ENCODE measurements around the gene ERBB2. TPM values are rescaled to one million over a fixed set of nuclear protein-coding genes. Genes with fewer than 3 reads are reported as not detected.
A peak's percentile ranks its signal among the peaks of the same experiment; 100 is the strongest.

The ERBB2 gene
- total and polyA plus RNA-seq, 12 donors: 40.3 to 89.1 (median 66.1) TPM

- no peak for DNase-seq
Observed at GRCh38 chr17:39701012-39701783, 1.3 kb downstream of the ERBB2 start.

DNA sequence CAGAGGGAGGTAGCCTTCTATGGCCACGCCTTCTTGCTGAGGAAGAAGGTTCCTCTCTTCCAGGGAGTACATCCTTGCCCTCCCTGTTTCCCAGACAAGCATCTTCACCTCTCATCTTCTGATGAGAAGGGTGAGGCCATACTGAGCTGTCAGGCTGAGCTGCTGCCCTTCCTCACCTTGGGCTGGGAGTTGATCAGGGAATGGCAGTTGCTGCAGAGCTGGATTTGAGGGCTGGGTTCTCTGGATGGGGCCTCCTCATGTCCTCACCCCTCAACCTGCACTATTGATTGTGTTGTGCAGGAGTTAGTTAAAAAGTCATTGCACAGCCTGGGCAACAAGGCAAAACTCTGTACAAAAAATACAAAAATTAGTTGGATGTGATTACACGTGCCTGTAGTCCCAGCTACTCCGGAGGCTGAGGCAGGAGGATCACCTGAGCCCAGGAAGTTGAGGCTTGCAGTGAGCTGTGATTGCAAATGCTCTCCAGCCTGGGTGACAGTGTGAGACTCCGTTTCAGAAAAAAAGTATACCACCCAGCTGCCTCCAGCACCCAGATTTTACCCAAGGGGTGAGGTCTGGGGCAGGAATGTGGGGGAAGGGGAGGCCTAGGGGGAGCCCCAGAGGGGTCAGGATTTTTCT is 2.0 kb downstream of the ERBB2 start:
- intact Hi-C loops (cut with DNase I): no loop called here
- Histone ChIP-seq H3K27me3 (peaks cover 0 to 33% (median 0%) of the 10 kb centered on the region in 7 donors), H3K27ac (peak overlapping the region in 3 of 10 donors; percentile 83 to 90 (median 88)), H3K4me1 (peaks cover 10 to 68% (median 44%) of the 10 kb centered on the region in 9 donors), H3K4me3 (peak overlapping the region in 2 of 10 donors; percentile 82 to 95), H3K36me3 (peaks cover 0 to 3% (median 0%) of the 10 kb centered on the region in 9 donors), H3K9me3 (no peaks in the 10 kb centered on the region)
- TF ChIP-seq CTCF (IDR thresholded peaks at IDR 0.05): no peak
- WGBS, 2 donors: 61 to 75% methylated on average over 4 of the region's 4 CpGs
- DNase-seq (no peak), ATAC-seq (no peak)

More at GRCh38 chr17:39701012-39701783, 1.3 kb downstream of the ERBB2 start:
- no peak for TF ChIP-seq CTCF (IDR thresholded peaks at IDR 0.05)
- intact Hi-C loops (cut with DNase I): no loop called here
- Histone ChIP-seq H3K4me1 (peaks cover 10 to 61% (median 43%) of the 10 kb centered on the region in 9 donors), H3K9me3 (no peaks in the 10 kb centered on the region), H3K36me3 (no peaks in the 10 kb centered on the region), H3K27me3 (peaks cover 0 to 33% (median 0%) of the 10 kb centered on the region in 7 donors), H3K4me3 (peak overlapping the region; percentile 18 to 99 (median 82)), H3K27ac (peak overlapping the region in 9 of 10 donors; percentile 83 to 96 (median 89))
- no peak for ATAC-seq
- 31 to 40% methylated on average over 10 of the region's 10 CpGs for WGBS, 2 donors

DNA sequence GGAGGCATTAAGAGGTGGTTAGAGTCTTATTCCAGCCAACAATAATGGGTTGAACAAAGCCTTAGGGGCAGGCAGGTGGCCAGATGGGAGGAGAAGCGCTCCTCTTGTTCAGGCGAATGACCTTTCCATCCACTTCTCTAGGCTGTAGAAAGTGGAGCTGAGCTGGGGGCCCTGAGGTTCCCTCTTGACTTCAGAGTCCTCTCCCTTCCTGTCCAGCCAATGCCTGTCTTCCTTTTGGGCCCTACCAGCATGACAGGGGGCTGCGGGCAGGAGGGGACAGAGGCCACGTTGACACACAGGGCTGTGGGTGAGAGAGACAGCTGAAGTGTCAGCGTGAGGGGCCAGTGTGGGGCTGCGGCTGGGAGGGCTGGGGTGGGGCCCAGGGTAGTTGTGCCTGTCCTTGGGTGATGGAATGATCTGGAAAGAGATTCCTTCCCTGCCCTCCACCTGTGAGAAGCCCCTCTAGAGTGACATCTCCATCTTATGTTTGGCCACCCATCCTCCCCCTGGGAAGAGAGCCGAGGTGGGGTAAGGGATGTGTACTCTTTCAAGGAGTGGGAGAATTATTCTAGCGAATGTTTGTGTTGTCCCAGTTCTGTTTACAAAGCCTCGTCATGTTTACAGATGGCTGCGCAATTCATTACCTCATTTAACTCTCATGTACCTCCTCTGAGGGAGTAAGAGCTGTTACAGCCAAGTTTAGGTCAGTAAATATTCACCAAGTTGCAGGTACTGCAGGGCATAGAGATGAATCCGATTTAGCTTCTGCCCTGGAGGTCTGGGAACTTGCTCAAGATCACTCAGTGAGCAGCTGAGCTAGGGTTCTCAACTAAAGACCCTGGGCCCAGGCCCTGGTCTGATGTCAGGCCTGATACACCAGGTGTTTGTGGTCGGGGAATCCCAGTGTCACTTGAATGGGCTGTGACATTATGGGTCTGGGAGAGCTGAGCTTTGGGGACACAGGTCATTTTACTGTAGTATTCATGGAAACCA is 3.3 kb downstream of the ERBB2 start:
- Histone ChIP-seq H3K36me3 (peaks cover 0 to 16% (median 3%) of the 10 kb centered on the region in 9 donors), H3K27me3 (peaks cover 0 to 33% (median 0%) of the 10 kb centered on the region in 7 donors), H3K9me3 (no peaks in the 10 kb centered on the region), H3K4me3 (no peak overlapping the region), H3K4me1 (peaks cover 10 to 68% (median 44%) of the 10 kb centered on the region in 9 donors), H3K27ac (peak overlapping the region in 7 of 10 donors; percentile 27 to 88 (median 45))
- intact Hi-C loops (cut with DNase I): loop anchor here in 1 of 10 donors (1.0 kb wide), 1 partner anchor 24 kb away; no protein-coding TSS in a partner anchor
- no peak for TF ChIP-seq CTCF (IDR thresholded peaks at IDR 0.05)
- 49 to 62% methylated on average over 12 of the region's 12 CpGs for WGBS, 2 donors
- DNase-seq: no peak
- peak in 3 of 8 donors; percentile 11 to 43 (median 34) for ATAC-seq
